ENCODE data around the gene MICAL3.

Gene MICAL3

GRCh38 chr22:17744430-17744829, 279.9 kb downstream of the MICAL3 start:
- no peak for DNase-seq

GRCh38 chr22:17743661-17744411, 280.5 kb downstream of the MICAL3 start:
- no peak for DNase-seq

DNA sequence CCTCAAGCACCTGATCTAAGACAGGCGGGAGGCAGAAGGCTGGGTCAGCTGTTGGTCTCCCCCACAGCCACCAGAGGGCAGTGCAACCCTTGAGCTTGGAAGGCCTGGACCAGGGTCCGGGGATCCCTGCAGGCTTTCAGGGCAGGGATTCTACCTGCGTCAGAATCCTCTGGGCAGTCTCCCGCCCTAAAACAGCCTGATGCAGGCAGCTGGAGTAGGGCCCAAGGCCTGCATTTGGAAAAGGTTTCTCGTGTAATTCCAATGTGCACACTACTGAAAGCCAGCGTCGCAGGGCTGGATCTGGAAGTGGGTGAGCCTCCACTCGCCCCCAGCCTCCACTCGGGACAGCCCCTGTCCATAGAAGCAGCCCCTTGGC, 281.8 kb downstream of the MICAL3 start:
- peak; percentile 25 for DNase-seq

GRCh38 chr22:17741866-17742526, 282.4 kb downstream of the MICAL3 start:
- DNase-seq, result no peak

DNA sequence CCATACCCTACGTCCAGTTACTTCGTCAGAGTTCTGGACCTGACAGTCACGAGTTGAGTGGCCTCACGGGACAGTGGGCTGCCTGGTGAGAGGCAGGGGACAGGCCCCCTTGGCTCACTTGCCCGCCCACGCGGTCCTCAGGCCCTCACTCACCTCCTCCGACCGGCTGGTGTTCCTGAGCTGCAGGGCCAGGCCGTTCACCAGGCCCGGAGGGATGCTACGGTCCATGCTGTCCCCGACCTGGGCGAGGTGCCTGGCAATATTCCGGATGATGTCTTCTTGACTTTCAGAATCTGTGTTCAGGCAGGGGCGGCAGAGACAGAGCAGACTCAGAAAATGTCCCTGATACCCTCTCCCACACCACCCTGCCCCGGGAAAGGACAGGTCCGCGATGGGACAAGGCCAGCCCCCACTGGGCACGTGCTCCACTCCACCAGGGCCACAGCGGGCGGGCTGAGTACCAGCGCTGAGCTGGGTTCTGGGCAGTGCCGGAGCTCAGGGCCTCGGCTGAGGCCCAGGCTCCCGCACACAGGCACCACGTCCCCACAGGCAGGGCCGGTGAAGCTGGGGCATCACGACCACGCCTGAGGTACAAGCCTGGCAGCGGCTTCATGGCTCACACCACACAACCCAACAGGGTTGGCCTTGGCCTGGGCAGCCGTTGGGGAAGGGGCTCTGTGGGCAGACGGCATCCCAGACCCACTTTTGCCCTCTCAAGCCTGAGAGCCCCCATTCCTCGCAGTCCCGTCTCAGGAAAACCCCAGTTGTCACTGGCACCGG, 285.0 kb downstream of the MICAL3 start:
- DNase-seq, result no peak

DNA sequence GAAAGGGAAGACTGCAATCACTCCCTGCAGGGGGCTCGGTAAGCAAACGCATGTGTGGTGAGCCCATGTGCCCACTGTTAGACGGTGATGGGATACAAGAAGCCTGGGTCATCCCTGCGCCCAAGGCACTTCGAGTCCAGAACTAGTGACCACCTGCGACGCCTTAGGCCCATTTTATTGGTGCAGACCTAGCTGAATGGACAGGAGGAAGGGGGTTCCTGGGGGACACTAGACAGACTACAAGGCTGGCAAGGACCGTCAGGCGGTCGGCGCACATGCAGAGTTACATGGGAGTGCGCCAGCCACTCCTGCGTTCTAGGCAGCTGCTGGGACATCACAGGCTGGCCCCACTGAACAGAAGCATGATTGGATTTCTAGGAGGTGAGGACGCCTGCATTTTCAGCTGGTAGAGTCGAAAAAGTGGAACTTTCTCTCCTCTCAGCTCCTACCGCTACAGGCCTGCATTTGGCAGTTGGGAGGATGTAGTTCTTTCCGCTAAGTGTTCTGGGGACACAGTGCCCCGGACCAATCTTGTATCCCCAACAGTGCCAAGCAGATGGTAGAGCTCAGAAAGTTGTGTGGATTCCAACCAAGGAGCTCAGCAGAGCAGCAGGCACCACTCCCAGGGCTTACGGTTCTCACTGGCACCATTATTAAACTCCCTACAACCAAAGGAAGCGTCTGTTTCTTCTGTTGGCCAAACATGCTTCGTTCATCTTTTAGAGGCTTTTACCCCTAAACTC, 285.8 kb downstream of the MICAL3 start:
- no peak for DNase-seq

Measured in NCI-H748 treated with DMSO at 0.1 percent for 48 hours (cell line).